Measurements from ENCODE around the gene COL11A1.

DNA sequence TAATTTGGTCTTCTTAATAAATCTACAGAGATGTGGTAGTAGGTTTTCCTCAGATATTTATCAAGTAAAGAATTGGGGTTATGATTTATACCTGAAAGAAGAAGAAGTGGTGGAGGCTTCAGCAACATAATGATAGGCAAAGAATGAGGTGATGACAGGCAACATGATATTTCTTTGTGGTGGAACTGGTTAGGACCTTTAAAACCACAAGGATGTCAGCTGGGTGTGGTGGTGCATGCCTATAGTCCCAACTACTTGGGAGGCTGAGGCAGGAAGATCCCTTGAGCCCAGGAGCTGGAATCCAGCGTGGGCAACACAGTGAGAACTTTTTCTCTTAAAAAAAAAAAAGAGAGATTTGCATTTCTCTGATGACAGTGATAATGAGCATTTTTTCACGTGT, 34.1 kb upstream of the COL11A1 start:
- TF ChIP-seq CTCF (IDR thresholded peaks at IDR 0.05) (no peak), MYC (IDR thresholded peaks at IDR 0.05; ENCODE audit: borderline replicate concordance, low read length) (no peak), POLR2A (IDR thresholded peaks at IDR 0.05; ENCODE audit: low read length) (no peak), HEYL (CRISPR knock-in tag; IDR thresholded peaks at IDR 0.05) (no peak), SMC3 (IDR thresholded peaks at IDR 0.05) (no peak), KDM1A (IDR thresholded peaks at IDR 0.05; ENCODE audit: low read depth) (no peak), RNF2 (IDR thresholded peaks at IDR 0.05; ENCODE audit: borderline replicate concordance, low read depth) (no peak), CHD2 (IDR thresholded peaks at IDR 0.05; ENCODE audit: low read length, partially characterized antibody) (no peak), EP300 (IDR thresholded peaks at IDR 0.05) (no peak)
- TF ChIP-seq, protein P1, sequence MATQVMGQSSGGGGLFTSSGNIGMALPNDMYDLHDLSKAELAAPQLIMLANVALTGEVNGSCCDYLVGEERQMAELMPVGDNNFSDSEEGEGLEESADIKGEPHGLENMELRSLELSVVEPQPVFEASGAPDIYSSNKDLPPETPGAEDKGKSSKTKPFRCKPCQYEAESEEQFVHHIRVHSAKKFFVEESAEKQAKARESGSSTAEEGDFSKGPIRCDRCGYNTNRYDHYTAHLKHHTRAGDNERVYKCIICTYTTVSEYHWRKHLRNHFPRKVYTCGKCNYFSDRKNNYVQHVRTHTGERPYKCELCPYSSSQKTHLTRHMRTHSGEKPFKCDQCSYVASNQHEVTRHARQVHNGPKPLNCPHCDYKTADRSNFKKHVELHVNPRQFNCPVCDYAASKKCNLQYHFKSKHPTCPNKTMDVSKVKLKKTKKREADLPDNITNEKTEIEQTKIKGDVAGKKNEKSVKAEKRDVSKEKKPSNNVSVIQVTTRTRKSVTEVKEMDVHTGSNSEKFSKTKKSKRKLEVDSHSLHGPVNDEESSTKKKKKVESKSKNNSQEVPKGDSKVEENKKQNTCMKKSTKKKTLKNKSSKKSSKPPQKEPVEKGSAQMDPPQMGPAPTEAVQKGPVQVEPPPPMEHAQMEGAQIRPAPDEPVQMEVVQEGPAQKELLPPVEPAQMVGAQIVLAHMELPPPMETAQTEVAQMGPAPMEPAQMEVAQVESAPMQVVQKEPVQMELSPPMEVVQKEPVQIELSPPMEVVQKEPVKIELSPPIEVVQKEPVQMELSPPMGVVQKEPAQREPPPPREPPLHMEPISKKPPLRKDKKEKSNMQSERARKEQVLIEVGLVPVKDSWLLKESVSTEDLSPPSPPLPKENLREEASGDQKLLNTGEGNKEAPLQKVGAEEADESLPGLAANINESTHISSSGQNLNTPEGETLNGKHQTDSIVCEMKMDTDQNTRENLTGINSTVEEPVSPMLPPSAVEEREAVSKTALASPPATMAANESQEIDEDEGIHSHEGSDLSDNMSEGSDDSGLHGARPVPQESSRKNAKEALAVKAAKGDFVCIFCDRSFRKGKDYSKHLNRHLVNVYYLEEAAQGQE (IDR thresholded peaks at IDR 0.05): no peak
- TF ChIP-seq, protein P2, sequence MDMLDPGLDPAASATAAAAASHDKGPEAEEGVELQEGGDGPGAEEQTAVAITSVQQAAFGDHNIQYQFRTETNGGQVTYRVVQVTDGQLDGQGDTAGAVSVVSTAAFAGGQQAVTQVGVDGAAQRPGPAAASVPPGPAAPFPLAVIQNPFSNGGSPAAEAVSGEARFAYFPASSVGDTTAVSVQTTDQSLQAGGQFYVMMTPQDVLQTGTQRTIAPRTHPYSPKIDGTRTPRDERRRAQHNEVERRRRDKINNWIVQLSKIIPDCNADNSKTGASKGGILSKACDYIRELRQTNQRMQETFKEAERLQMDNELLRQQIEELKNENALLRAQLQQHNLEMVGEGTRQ (IDR thresholded peaks at IDR 0.05): no peak
